GM03348 (cell line): ENCODE results near the gene NANOGP8.
A peak's percentile ranks its signal among the peaks of the same experiment; 100 is the strongest.
"Not testable (repeated sequence)": the region's sequence is repeated elsewhere in the genome, so short reads cannot be mapped to it uniquely, and the experiment has no call there.

Source experiments
- DNase-seq: peaks from one replicate; pipeline ENCODE4 v3.0.0; 2012; ENCODE audit warnings: low spot score

The NANOGP8 gene, protein sequence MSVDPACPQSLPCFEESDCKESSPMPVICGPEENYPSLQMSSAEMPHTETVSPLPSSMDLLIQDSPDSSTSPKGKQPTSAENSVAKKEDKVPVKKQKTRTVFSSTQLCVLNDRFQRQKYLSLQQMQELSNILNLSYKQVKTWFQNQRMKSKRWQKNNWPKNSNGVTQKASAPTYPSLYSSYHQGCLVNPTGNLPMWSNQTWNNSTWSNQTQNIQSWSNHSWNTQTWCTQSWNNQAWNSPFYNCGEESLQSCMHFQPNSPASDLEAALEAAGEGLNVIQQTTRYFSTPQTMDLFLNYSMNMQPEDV

DNA sequence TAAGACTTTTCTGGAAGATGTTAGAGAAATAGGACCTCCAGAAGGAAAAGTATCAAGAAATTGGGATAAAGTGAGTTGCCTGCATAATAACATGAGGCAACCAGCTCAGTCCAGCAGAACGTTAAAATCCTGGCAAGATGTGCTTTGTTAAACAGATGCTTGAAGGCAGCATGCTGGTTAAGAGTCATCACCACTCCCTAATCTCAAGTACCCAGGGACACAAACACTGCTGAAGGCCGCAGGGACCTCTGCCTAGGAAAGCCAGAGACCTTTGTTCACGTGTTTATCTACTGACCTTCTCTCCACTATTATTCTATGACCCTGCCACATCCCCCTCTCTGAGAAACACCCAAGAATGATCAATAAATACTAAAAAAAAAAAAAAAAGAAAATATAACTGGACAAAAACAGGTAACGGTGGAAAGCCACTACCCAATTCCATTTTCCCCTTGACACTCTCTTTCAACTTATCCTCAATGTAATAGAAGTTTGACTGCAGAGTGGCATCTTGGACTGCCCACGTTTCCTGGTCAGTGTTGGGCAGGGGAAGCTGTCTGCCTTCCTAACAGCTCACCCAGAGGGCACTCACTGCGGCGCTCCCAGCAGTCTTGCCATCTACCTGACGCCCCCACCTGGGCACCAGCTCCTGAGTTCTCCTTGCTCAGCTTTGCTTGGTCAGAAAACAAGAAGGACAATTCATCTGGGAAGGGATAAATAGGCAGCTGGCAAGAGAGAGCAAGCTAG is at the start of gene NANOGP8:
NANOGP8 (minus strand) TSS at position 120 of the 744 bp plus-strand sequence. CDS start 185 bp downstream, outside the sequence.
- not testable (repeated sequence) for DNase-seq

DNA sequence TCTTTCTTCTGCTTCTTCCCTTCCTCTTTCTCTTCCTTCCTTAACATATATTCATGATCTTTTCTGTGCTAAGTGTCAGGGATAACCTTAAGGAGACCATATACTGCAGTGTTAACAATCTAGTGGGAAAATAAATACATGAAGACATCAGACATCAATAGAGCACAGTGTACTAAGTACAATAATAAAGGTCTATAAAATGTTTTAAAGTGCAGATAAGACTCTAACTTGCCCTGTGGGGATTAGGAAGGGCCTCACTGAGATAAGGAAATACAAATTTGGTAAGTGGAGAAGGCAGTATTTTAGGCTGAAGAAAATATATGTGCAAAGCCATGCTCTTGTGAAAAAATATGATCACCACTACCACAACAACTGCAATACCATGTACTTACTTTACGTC is 49.2 kb upstream of the NANOGP8 start:
- DNase-seq = no peak

DNA sequence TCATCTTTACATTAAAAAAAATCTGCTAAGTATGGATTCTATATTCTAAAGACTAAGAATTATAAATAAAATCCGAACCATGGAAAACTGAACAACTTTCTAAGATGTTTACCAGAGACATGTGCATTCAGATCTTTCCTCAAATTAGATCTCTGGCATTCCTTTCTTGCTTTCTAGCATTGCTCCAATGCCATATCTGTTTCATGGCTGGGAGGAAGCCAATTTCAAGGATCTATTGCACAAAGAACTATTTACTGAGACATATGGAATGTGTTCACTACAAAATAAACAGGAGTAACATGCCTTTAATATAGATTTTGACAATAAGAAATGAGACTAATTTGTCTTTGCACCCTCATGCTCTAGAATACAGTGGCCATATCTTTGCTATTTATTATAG is 45.1 kb upstream of the NANOGP8 start:
- no peak for DNase-seq

DNA sequence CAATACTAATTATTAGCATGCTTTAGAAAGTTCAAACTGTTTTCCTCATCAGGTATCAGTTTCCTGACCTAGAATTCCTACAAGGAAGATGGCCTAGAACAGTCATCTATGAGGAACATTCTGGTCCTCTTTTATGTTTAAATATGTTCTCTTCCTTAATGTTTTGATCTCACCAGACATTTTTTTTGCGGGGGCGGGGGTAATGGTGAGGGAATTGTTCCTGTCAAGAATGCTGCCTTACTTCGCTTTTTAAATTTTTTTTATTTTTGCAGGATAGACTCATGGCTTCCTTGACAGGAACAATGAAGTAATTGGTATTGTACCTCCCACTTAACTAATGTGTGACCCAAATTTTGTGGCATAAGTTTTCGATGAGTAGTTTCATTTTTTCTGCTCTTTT is 44.3 kb upstream of the NANOGP8 start:
- DNase-seq = no peak

DNA sequence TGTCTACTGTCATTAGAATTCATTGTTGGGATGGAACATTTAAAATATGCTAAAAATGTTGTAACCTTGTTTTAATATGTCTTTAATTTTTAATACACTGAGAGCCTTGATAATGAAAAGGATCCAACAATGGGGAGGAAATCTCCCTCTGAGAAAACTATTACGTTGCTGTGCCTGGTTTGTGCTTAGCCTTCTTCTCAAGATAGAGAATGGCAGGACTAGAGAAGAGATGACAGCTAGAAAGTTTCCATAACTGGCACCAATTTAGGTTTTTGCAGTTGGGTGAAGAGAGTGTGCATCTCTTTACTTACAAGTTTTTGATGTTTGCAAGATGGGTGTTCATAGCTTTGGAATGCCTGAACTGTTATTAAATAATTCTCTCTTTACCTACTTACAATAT is 42.6 kb upstream of the NANOGP8 start:
- DNase-seq = no peak

DNA sequence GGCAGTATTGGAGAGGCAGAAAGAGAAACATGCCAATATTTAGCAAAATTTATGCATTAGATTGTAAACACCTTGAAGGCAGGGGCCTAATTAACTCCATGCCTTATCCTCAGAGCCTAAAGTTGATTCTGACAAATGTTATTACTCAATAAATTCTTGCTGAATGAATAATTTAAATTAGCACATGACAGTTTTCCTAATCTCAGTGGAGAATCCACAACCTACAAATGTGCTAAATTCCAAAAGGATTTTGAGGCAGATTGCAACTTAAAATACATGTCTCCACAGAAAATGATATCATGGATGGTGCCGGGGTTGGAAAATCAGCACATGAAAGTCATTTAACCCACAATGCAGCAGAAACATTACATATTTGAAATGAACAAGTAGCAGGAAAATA is 41.1 kb upstream of the NANOGP8 start:
- no peak for DNase-seq

DNA sequence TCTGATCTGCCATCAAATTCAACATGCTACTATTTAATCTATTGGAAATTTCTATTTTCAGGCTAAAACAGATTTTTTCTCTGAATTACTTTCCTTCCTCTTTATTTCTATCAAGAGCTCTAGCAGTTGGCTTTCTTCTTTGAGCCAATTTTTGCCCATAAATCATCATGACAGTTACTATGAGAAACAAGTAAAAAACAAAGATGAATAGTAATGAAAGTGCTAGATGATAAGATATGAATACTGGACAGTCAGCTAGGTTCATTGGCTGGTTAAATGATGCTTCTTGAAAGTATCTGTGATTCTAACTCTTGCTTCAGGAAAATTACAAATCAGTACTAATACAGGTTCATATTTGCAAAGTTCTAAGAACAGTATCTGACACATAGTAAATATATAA is 38.6 kb upstream of the NANOGP8 start:
- no peak for DNase-seq

DNA sequence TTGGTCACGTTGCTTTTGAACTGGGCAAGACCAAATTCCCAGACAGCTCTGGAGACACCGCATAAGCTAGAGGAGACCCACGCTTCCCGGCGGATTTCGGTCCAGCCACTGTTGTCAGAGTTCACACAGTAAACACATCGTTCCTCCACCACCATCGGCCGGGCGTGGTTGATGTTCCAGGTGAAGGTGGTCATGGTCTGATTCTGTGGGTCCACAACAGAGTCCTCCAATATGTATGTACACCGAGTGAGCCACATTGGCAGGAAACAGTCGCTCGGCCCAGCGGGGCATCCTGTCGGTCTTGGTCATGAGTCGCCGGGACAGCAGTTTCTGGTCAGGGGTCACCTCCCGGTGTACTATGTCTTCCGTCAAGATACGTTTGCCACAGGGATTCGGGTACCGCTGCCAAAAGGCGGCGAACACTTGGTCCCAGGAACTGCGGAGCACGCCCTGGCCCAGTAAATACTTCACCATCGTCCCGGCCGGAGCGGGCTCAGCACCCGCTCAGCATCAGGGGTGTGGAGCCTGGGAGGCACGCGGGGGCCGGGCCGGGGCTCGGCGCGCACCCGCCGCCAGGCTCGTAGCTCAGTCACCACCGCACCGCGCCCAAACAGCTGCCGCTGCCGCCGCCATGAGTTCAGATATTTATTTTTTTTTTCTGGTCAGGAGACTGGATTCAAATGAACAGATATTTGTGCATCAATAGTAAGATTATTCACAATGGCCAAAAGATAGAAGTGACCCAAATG is 36.7 kb upstream of the NANOGP8 start:
- no peak for DNase-seq

DNA sequence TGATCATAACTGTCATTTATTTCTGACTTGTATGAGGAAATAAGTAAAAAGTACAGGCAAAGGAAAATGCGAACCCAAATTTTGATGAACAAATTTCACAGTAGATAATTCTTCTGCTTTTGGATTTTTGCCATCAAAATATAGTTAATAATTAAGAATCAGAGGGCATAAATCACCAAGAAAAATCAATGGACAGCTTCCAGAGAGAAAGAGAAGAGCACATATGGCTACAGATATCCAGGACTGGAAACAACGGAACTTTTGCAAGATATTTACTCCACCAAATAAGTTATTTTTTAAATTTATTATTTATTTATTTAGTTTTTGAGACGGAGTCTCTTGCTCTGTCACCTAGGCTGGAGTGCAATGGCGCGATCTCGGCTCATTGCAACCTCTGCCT is 35.1 kb upstream of the NANOGP8 start:
- DNase-seq = no peak

DNA sequence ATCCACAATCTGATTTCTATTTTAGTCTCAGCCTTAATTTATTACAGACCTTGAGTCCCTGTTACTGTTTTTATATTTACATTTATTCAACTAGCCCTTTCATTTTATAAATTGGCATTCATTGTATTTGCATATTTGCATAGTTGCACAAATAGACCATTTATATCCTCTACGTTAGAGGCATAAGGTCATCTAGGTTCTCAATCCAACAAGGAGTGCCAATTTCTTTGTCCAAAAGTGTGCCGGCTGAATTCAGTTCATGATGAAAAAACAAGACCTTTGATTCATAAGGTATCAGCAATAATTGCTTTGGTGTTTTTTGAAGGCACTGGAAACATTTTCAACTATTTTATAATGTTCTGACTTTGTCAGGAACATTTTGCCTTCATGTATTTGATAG is 33.9 kb upstream of the NANOGP8 start:
- no peak for DNase-seq

DNA sequence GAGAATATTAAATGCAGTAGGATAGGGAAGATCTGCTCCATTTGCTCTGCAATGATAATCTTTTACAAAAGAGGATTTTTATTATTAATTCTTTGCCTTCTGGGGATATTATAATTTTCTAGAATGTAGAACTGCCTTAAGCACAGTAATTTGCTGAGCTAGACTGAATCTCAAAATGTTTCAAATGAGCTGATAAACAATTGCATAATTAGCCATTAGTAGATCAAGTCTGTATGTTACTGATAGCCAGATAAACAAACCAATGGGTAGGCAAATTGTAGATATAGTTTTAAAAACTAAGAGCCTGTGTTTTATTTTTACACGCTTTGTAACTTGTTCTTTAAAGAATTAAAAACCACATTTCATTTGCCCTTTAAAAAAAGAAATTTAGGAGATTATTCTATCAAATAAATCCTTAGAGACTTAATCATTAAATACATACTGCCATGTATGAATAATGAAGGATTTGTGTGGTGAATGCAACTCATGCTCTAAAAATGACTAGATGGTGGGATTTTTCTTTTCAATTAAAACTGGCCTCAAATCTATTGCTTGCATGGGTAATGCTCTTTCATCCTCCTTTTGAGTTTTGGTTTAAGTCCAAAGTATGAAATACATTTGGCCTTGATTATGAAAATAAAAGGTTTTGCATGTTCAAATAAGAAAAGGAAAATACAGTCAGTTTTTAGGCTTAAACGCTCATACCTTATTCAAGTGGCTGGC is 32.6 kb upstream of the NANOGP8 start:
- DNase-seq = peak; percentile 15

DNA sequence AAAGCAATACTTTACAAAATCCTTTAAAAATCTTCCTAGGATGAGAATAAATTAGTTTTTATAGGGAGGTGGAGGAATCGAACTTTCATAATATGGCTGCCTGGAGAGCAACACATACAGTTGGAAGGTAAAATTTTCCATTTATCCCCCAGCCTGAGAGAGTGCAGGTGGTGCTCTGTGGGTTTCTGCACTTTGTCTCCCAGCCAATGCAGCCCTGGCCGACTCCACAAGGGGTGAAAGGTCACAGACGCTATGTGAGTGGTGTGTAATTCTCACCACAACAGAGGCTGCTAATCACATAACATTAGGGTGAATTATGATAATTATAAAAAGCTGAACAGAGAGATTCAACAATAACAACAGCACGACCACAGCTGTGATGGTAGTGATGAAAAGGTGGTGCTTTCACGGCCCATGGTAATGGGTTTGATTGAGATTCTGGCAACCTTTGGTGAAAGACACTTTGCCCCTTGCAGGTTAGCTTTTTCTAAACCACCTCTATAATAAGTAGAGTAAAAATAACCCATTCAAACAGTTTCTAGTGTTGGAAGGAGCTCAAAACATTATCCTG is 30.1 kb upstream of the NANOGP8 start:
- no peak for DNase-seq

DNA sequence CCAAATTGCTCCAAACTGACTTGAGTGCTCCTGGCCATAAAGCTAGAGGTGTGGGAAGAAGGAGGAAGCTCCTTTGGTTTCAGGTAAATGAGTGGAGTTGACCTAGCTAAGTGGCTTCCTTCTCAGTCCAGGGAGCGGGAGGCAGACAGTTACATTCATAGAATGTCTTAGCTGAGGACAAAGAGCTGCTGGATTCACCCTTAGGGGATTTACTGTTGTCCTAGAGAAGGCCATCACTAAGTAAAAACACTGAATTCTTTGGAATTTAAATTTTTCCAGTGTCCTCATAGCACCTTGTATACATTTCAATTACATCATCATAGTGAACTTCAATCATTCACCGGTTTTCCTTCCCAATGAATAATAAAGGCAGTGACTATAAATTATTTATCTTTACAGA is 27.3 kb upstream of the NANOGP8 start:
- no peak for DNase-seq

DNA sequence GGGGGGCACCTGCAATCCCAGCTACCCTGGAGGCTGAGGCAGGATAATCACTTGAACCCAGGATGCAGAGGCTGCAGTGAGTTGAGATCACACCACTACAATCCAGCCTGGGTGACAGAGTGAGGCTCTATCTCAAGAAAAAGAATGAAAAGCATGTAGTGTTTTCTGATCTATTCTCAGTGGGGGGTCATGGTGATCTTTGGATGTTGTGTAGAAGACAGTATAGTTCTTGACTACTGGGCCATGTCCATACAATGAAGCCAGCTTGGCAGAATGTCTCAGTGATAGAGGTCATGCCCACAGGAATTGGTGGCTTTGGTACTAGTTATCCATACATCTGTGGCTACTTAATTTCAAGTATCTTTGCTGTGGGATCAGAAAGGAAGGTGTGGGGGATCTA is 26.8 kb upstream of the NANOGP8 start:
- no peak for DNase-seq

DNA sequence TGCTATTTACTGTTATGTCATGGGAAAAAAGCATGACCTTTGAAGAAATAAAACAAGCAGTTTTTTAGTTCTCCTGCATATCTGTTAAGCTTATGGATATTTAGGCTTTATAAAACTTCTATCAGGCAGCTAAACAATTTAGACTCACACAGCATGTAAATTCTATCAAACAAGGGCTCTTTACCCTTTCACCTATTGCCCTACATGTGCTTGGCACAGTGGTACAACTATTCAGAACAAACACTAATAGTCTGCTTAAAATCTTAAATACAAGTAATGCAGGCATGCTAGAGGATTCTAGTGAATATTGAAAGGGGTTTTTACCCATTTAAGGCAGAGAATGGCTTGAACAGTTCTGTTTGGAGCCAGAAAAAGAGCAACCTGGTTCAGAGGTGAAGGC is 23.4 kb upstream of the NANOGP8 start:
- DNase-seq = no peak

DNA sequence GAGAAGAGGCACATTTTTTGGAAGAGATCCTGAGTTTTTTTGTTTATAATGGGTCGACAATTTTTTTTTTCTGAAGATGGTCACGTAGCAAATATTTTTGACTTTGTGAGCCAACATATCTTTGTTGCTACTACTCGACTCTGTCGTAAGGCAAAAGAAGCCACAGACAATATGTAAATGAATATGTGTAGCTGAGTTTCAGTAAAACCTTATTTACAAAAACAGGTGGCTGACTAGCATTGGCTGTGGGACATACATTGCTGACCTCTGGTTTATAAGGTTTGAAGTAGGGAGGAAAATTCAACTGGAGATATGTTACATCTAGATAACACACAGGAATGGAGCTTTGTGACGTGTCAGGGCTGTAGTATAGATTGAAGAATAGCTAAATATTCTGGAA is 22.5 kb upstream of the NANOGP8 start:
- DNase-seq = no peak

DNA sequence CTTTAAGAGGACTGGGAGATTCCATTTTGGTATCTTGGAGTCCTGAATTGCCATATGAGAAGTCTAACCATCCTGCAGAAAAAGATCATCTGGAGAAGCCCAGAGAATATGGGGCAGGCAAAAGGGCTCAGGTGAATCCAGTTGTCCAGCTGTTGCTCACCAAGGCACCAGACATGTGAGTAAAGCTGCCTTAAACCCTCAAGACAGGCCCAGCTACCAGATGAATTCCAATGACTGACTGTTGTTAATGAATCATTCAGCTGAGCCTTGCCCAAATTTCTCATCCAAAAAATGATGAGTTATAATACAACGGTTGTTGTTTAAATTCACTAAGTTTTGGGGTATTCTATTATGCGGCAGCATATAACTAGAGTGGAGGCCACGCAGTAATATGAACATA is 22.0 kb upstream of the NANOGP8 start:
- peak; percentile 34 for DNase-seq

DNA sequence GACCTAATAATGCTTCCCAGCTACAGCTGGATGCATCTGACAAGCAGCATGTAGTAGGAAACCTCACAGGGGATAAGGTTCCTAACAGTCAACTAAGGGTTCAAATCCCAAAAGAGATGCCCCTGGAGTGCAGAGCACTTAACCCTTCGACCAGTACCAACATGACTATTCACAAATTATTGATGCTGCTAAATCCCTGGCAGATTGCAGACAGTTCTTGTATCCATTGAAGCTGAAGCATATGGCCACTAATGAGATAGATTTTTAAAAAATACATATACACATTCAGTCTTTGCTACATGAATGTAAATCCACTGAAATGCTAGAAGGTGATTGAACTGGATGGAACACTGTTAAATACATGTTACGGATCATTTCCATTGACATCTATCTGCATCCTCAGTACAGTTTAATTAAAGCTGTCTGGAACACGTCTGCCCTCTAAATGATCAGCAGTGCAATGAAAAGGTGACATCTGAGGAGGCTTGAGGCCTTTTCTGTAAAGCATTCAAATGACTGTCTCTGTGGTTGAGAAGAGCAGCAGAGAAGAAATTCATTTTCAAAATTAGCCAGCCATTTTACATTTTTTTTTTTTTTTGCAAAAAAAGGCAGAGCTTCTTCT is 19.5 kb upstream of the NANOGP8 start:
- no peak for DNase-seq

DNA sequence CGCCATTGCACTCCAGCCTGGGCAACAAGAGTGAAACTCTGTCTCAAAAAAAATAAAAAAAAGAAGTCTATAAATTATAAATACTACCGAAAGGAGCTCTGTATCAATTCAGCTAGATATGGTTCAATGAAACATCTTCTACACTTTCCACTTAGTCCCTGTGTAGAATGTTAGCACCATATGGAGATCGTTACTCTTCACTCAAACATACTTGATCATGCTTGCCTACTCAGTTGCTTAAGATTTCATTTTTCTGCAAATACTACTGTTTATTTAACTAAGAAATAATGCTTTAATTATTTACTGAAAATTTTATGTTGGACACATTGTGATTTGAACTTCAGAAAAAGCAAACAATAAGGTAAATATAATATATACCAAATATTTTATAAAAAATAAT is 17.1 kb upstream of the NANOGP8 start:
- DNase-seq = no peak

DNA sequence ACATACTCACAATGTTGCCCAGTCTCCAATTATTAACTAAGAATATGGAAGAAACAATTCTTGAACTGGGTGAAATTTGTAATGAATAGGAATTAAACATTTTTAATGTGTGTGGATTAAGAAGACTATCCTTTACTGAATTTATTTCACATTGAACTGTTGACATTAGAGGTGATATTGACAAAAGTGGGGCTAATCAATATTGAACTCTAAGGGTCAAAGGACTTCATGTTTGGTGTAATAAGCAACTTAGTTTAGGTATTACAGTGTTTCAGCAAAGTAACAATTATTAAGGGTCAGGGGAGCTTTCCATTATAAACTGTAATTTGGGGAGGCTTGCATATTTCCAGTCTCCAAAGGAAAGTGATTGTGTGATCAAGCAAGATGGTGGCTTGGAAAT is 16.2 kb upstream of the NANOGP8 start:
- no peak for DNase-seq

DNA sequence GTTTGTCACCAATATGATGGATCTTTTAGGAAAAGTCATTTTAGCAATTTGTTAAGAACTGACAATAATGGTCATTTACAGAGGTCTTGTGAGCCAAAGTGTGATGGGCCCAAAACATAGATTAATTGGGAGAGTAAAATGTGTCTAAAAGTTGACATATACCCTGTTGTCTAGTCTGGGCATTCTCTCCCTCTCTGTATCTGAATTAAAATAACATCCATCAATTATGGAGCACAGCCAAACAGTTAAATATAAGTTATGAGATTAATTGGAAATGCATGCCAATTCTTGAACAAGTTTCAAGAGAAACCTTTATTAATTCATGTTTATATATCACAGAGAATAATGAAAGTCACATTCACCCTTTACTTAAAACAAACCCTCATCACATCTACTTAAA is 13.6 kb upstream of the NANOGP8 start:
- DNase-seq = no peak

DNA sequence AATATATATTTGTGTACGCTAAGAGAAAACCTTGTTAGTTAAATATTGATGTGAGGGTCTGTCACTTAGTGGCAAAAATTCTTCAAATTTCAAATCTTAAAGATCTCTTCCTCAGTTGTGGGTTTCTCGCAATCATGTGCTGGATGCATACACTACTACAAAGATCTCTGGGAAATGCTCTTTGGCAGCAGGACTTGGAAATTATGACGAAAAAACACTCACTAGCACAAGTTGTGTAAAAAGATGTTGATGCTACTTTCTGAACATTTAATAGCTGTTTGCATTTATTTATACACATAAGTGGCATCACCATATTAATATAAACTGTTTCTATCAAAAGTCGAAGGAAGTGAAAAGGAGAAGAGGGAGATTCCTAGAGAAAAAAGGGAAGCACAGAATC is 10.8 kb upstream of the NANOGP8 start:
- DNase-seq = no peak
